MM.1S (cell line): ENCODE results near the gene LCE4A.
A peak's percentile ranks its signal among the peaks of the same experiment; 100 is the strongest.
"Not testable (repeated sequence)": the region's sequence is repeated elsewhere in the genome, so short reads cannot be mapped to it uniquely, and the experiment has no call there.

Experiments used
- DNase-seq: peaks from one replicate; pipeline ENCODE4 v3.0.0-alpha.2; 2015
- H2AFZ ChIP-seq: fragments of 300-600 bp; sonication (generic); 2 replicates; pipeline ENCODE4 v1.6.0; 2016; ENCODE audit warnings: antibody characterized with exemption, low read length
- H3F3A ChIP-seq: fragments of 300-600 bp; sonication (generic); 2 replicates; pipeline ENCODE4 v1.6.1; 2016; ENCODE audit warnings: mild to moderate bottlenecking, antibody characterized with exemption, low read length, moderate library complexity, mixed read lengths; ENCODE audit not compliant: insufficient read depth
- H3K27ac ChIP-seq: fragments of 300-600 bp; sonication (generic); 2 replicates; pipeline ENCODE4 v1.5.1; 2016; ENCODE audit warnings: mild to moderate bottlenecking, low read length
- H3K27me3 ChIP-seq: fragments of 300-600 bp; sonication (generic); replicated peaks from 2 replicates; pipeline ENCODE4 v1.6.0; 2016; ENCODE audit warnings: low read length; ENCODE audit not compliant: insufficient read depth
- H3K36me3 ChIP-seq: fragments of 300-600 bp; sonication (generic); replicated peaks from 2 replicates; pipeline ENCODE4 v1.6.1; 2016; ENCODE audit warnings: mild to moderate bottlenecking, low read length, mixed read lengths; ENCODE audit not compliant: insufficient read depth
- H3K4me1 ChIP-seq: fragments of 300-600 bp; sonication (generic); 2 replicates; pipeline ENCODE4 v1.6.1; 2016; ENCODE audit warnings: low read length, mixed read lengths
- H3K4me2 ChIP-seq: fragments of 300-600 bp; sonication (generic); 2 replicates; pipeline ENCODE4 v1.6.0; 2016; ENCODE audit warnings: low read depth, low read length
- H3K4me3 ChIP-seq: fragments of 300-600 bp; sonication (generic); 2 replicates; pipeline ENCODE4 v1.5.1; 2016; ENCODE audit warnings: low read length, mixed read lengths
- H3K79me2 ChIP-seq: fragments of 300-600 bp; sonication (generic); 2 replicates; pipeline ENCODE4 v1.6.1; 2016; ENCODE audit warnings: mixed run types, low read length, mixed read lengths
- H3K9ac ChIP-seq: fragments of 300-600 bp; sonication (generic); 2 replicates; pipeline ENCODE4 v1.6.1; 2016; ENCODE audit warnings: low read length, mixed read lengths
- H3K9me2 ChIP-seq: fragments of 300-600 bp; sonication (generic); replicated peaks from 2 replicates; pipeline ENCODE4 v1.6.1; 2016; ENCODE audit warnings: mild to moderate bottlenecking, low read length, mixed read lengths; ENCODE audit not compliant: insufficient read depth
- H3K9me3 ChIP-seq: fragments of 300-600 bp; sonication (generic); replicated peaks from 2 replicates; pipeline ENCODE4 v1.6.1; 2016; ENCODE audit warnings: mild to moderate bottlenecking, low read length, mixed read lengths; ENCODE audit not compliant: insufficient read depth
- H4K20me1 ChIP-seq: fragments of 300-600 bp; sonication (generic); 2 replicates; pipeline ENCODE4 v1.6.1; 2016; ENCODE audit warnings: mild to moderate bottlenecking, low read length, moderate library complexity, mixed read lengths; ENCODE audit not compliant: insufficient read depth
- CTCF ChIP-seq: fragments of 300-600 bp; sonication (generic); IDR thresholded peaks from 2 replicates; pipeline ENCODE4 v1.5.1; 2016; ENCODE audit warnings: antibody characterized with exemption, low read length, mixed read lengths
- EZH2 ChIP-seq: fragments of 300-600 bp; sonication (generic); optimal IDR thresholded peaks from 2 replicates; pipeline ENCODE3; 2017; ENCODE audit warnings: low read depth, mild to moderate bottlenecking, antibody characterized with exemption, low read length, mixed read lengths
- EZH2phosphoT487 ChIP-seq: fragments of 300-600 bp; sonication (generic); IDR thresholded peaks from 2 replicates; pipeline ENCODE4 v1.6.1; 2018; ENCODE audit warnings: antibody characterized with exemption, low read length

LCE4A gene

GRCh38 chr1:152681616-152682015 lies 26.3 kb upstream of the LCE4A start:
- no peaks in the 10 kb centered on the region for H3F3A ChIP-seq
- no peak overlapping the region for H2AFZ ChIP-seq
- no peak overlapping the region for H3K27ac ChIP-seq
- H3K4me3 ChIP-seq, result no peak overlapping the region
- H3K36me3 ChIP-seq, result no peaks in the 10 kb centered on the region
- no peak overlapping the region for H3K4me2 ChIP-seq
- no peaks in the 10 kb centered on the region for H3K27me3 ChIP-seq
- no peaks in the 10 kb centered on the region for H3K9me2 ChIP-seq
- no peak overlapping the region for H3K9ac ChIP-seq
- no peak for TF ChIP-seq EZH2
- TF ChIP-seq EZH2phosphoT487, result no peak
- no peak for TF ChIP-seq CTCF
- no peaks in the 10 kb centered on the region for H3K79me2 ChIP-seq
- no peaks in the 10 kb centered on the region for H3K4me1 ChIP-seq
- no peaks in the 10 kb centered on the region for H3K9me3 ChIP-seq
- no peaks in the 10 kb centered on the region for H4K20me1 ChIP-seq
- no peak for DNase-seq

GRCh38 chr1:152683846-152684245 lies 24.1 kb upstream of the LCE4A start:
- Histone ChIP-seq H4K20me1 (no peaks in the 10 kb centered on the region), H3K9me2 (no peaks in the 10 kb centered on the region), H3K4me3 (no peak overlapping the region), H3K4me2 (no peak overlapping the region), H3K27ac (no peak overlapping the region), H3K27me3 (no peaks in the 10 kb centered on the region), H3F3A (no peaks in the 10 kb centered on the region), H2AFZ (no peak overlapping the region), H3K4me1 (no peaks in the 10 kb centered on the region), H3K79me2 (no peaks in the 10 kb centered on the region), H3K36me3 (no peaks in the 10 kb centered on the region), H3K9ac (no peak overlapping the region), H3K9me3 (no peaks in the 10 kb centered on the region)
- TF ChIP-seq EZH2phosphoT487, result no peak
- no peak for TF ChIP-seq CTCF
- TF ChIP-seq EZH2, result no peak
- peak; percentile 3 for DNase-seq

GRCh38 chr1:152685823-152686222 lies 22.1 kb upstream of the LCE4A start, which contains the start of gene LCE2B:
Gene LCE2B, plus strand, starts transcription at chr1:152686123. Its CDS starts 721 bp downstream, at chr1:152686844.
- H2AFZ ChIP-seq, DNase-seq, H4K20me1 ChIP-seq, H3K9me2 ChIP-seq, H3K4me1 ChIP-seq, H3K79me2 ChIP-seq, H3K9ac ChIP-seq, H3K27me3 ChIP-seq, H3K36me3 ChIP-seq, H3K27ac ChIP-seq, H3K4me3 ChIP-seq, H3K9me3 ChIP-seq, H3K4me2 ChIP-seq, H3F3A ChIP-seq: not testable (repeated sequence)

GRCh38 chr1:152697701-152698600 lies 10.0 kb upstream of the LCE4A start, which contains the start of gene LCE2A:
Gene LCE2A, plus strand, starts transcription at chr1:152698345. Its CDS starts 557 bp downstream, at chr1:152698902.
- Histone ChIP-seq H3K9me3 (no peaks in the 10 kb centered on the region), H3K9me2 (no peaks in the 10 kb centered on the region), H3K27me3 (no peaks in the 10 kb centered on the region), H3K36me3 (no peaks in the 10 kb centered on the region), H3K4me2 (no peak within 1 kb of the TSS), H3K27ac (no peak within 1 kb of the TSS), H3K4me1 (no peaks in the 10 kb centered on the region), H3F3A (no peaks in the 10 kb centered on the region), H3K9ac (no peak within 1 kb of the TSS), H2AFZ (no peak within 1 kb of the TSS), H3K79me2 (no peaks in the 10 kb centered on the region), H4K20me1 (no peaks in the 10 kb centered on the region), H3K4me3 (no peak within 1 kb of the TSS)
- no peak for TF ChIP-seq EZH2
- DNase-seq, result no peak
